HCT116 (cell line): ENCODE results near the gene MARCHF3.

Experiments used
- CBX3 ChIP-seq: IDR thresholded peaks from 2 replicates; pipeline ENCODE4 v1.6.1; 2012; ENCODE audit warnings: low read depth
- CTCF ChIP-seq, 3 experiments: fragments of 200-600 bp in 1 of 3; sonication (generic) in 1 of 3; IDR thresholded peaks in 2 of 3; conservative IDR thresholded peaks in 1 of 3; 2 replicates each; pipeline ENCODE4 v1.5.1; 2012 to 2017; ENCODE audit warnings: low read depth in 2 of 3, low read length in 2 of 3, antibody characterized with exemption in 1 of 3, borderline replicate concordance in 1 of 3, control low read depth in 1 of 3, mild to moderate bottlenecking in 1 of 3, mixed read lengths in 1 of 3, mixed run types in 1 of 3, moderate library complexity in 1 of 3; ENCODE audit not compliant: insufficient read depth in 1 of 3
- FOSL1 ChIP-seq: IDR thresholded peaks from 2 replicates; pipeline ENCODE4 v1.6.1; 2012; ENCODE audit warnings: low read depth
- POLR2A ChIP-seq: IDR thresholded peaks from 2 replicates; pipeline ENCODE4 v1.7.0; 2011; ENCODE audit warnings: borderline replicate concordance; ENCODE audit not compliant: insufficient read depth, insufficient read length; ENCODE audit errors: extremely low read depth
- POLR2AphosphoS5 ChIP-seq: IDR thresholded peaks from 2 replicates; pipeline ENCODE4 v1.6.1; 2011; ENCODE audit warnings: mild to moderate bottlenecking, low read depth, low read length, moderate library complexity
- ZBTB33 ChIP-seq: IDR thresholded peaks from 2 replicates; pipeline ENCODE4 v1.6.1; 2011; ENCODE audit warnings: mild to moderate bottlenecking, low read length, moderate library complexity; ENCODE audit not compliant: insufficient replicate concordance; ENCODE audit errors: extremely low read depth

- TF ChIP-seq ZBTB33 (no peak), POLR2A (no peak), CTCF (IDR thresholded peaks at IDR 0.05 in 2 of 3, conservative IDR thresholded peaks at IDR 0.05 in 1 of 3; ENCODE audit: borderline replicate concordance in 1 of 3, insufficient read depth in 1 of 3, low read depth in 2 of 3, low read length in 2 of 3) (no peak), CBX3 (no peak), POLR2AphosphoS5 (no peak), FOSL1 (no peak)
These were observed 200.3 kb downstream of the MARCHF3 start for GRCh38 chr5:126830061-126830460.
